Mesenchymal stem cell (in vitro differentiated cells and primary cell): ENCODE measurements around the gene FAM156A.
"Not testable (repeated sequence)": the region's sequence is repeated elsewhere in the genome, so short reads cannot be mapped to it uniquely, and the experiment has no call there.

Experiments used
- DNase-seq: peaks from one replicate; pipeline ENCODE4 v3.0.0-alpha.2; 2013
- H2AFZ ChIP-seq: one replicate; pipeline ENCODE4 v1.6.1; 2013; ENCODE audit warnings: low read depth, mild to moderate bottlenecking, control low read depth, inconsistent platforms, low read length, moderate library complexity
- H2AK5ac ChIP-seq: 2 replicates; pipeline ENCODE4 v1.6.1; 2013; ENCODE audit warnings: low read length, moderate library complexity, mild to moderate bottlenecking, inconsistent platforms; ENCODE audit not compliant: severe bottlenecking
- H2BK120ac ChIP-seq: one replicate; pipeline ENCODE4 v1.6.1; 2013; ENCODE audit warnings: low read depth, mild to moderate bottlenecking, inconsistent platforms, low read length, moderate library complexity
- H2BK12ac ChIP-seq, 2 experiments: one replicate each; pipeline ENCODE4 v1.6.1; 2013; ENCODE audit warnings: inconsistent platforms in 2 of 2, low read length in 2 of 2, mild to moderate bottlenecking in 2 of 2, moderate library complexity in 2 of 2, control low read depth in 1 of 2
- H2BK15ac ChIP-seq: one replicate; pipeline ENCODE4 v1.6.1; 2013; ENCODE audit warnings: mild to moderate bottlenecking, low read depth, inconsistent platforms; ENCODE audit not compliant: poor library complexity, severe bottlenecking
- H2BK5ac ChIP-seq: 2 replicates; pipeline ENCODE4 v1.6.1; 2013; ENCODE audit warnings: low read depth, mild to moderate bottlenecking, low read length, control low read depth, inconsistent platforms; ENCODE audit not compliant: poor library complexity, severe bottlenecking
- H3K14ac ChIP-seq, 2 experiments: one replicate each; pipeline ENCODE4 v1.6.1; 2013; ENCODE audit warnings: inconsistent platforms in 2 of 2, low read length in 2 of 2, control low read depth in 1 of 2, mild to moderate bottlenecking in 1 of 2, moderate library complexity in 1 of 2
- H3K18ac ChIP-seq, 2 experiments: one replicate each; pipeline ENCODE4 v1.6.1; 2013; ENCODE audit warnings: inconsistent platforms in 2 of 2, low read length in 2 of 2, control low read depth in 1 of 2, low read depth in 1 of 2, mild to moderate bottlenecking in 1 of 2
- H3K23ac ChIP-seq, 2 experiments: one replicate each; pipeline ENCODE4 v1.6.1; 2013; ENCODE audit warnings: inconsistent platforms in 2 of 2, low read length in 2 of 2, mild to moderate bottlenecking in 2 of 2, moderate library complexity in 2 of 2, control low read depth in 1 of 2
- H3K27ac ChIP-seq: 2 replicates; pipeline ENCODE4 v1.5.1; 2013; ENCODE audit warnings: mild to moderate bottlenecking, moderate library complexity, low read length, control low read depth, inconsistent platforms; ENCODE audit not compliant: poor library complexity, severe bottlenecking
- H3K27me3 ChIP-seq, 2 experiments: 2 replicates each; pipeline versions ENCODE4 v1.6.1 to v1.7.0; 2013; ENCODE audit warnings: low read length in 2 of 2, mild to moderate bottlenecking in 2 of 2, moderate library complexity in 2 of 2, control low read depth in 1 of 2, inconsistent platforms in 1 of 2; ENCODE audit not compliant: control insufficient read depth in 1 of 2, insufficient read depth in 1 of 2
- H3K36me3 ChIP-seq, 2 experiments: 2 replicates each; pipeline versions ENCODE4 v1.6.1 to v1.7.0; 2013; ENCODE audit warnings: low read length in 2 of 2, control low read depth in 1 of 2, inconsistent platforms in 1 of 2, low read depth in 1 of 2, mild to moderate bottlenecking in 1 of 2; ENCODE audit not compliant: insufficient read depth in 2 of 2, control insufficient read depth in 1 of 2
- H3K4ac ChIP-seq, 2 experiments: one replicate each; pipeline ENCODE4 v1.6.1; 2013; ENCODE audit warnings: inconsistent platforms in 2 of 2, low read length in 2 of 2, mild to moderate bottlenecking in 2 of 2, moderate library complexity in 2 of 2, control low read depth in 1 of 2, low read depth in 1 of 2
- H3K4me1 ChIP-seq: 2 replicates; pipeline ENCODE4 v1.6.1; 2013; ENCODE audit warnings: low read depth, low read length, control low read depth; ENCODE audit not compliant: control insufficient read depth, insufficient read depth
- H3K4me2 ChIP-seq: 2 replicates; pipeline ENCODE4 v1.6.1; 2013; ENCODE audit warnings: low read length, mild to moderate bottlenecking, inconsistent platforms; ENCODE audit not compliant: poor library complexity, severe bottlenecking
- H3K4me3 ChIP-seq, 2 experiments: 2 replicates each; pipeline versions ENCODE4 v1.5.1 to v1.7.0; 2013; ENCODE audit warnings: low read length in 2 of 2, mild to moderate bottlenecking in 2 of 2, control low read depth in 1 of 2, low read depth in 1 of 2; ENCODE audit not compliant: insufficient read depth in 1 of 2
- H3K79me1 ChIP-seq: replicated peaks from 2 replicates; pipeline ENCODE4 v1.6.1; 2013; ENCODE audit warnings: mild to moderate bottlenecking, control low read depth, low read length, inconsistent platforms; ENCODE audit not compliant: poor library complexity, severe bottlenecking
- H3K9ac ChIP-seq: 2 replicates; pipeline ENCODE4 v1.7.0; 2013; ENCODE audit warnings: mild to moderate bottlenecking, low read length, moderate library complexity
- H3K9me3 ChIP-seq: 2 replicates; pipeline ENCODE4 v1.7.0; 2013; ENCODE audit warnings: mild to moderate bottlenecking, low read length; ENCODE audit not compliant: control insufficient read depth
- H4K8ac ChIP-seq: one replicate; pipeline ENCODE4 v1.6.1; 2013; ENCODE audit warnings: inconsistent platforms, mild to moderate bottlenecking, low read length, moderate library complexity
- H4K91ac ChIP-seq: one replicate; pipeline ENCODE4 v1.6.1; 2013; ENCODE audit warnings: mild to moderate bottlenecking, low read length, inconsistent platforms
- WGBS: methylation state at CpG from one replicate; pipeline ENCODE4 v1.1.7; 2013; ENCODE audit warnings: mixed read lengths; 5-methylcytosine and 5-hydroxymethylcytosine counted together

The FAM156A gene

GRCh38 chrX:52933213-52933612, 25.1 kb downstream of the FAM156A start:
- H2BK120ac ChIP-seq, result no peak overlapping the region
- no peak overlapping the region for H3K4me3 ChIP-seq
- no peak overlapping the region for H2BK12ac ChIP-seq
- no peak overlapping the region for H2AK5ac ChIP-seq
- no peaks in the 10 kb centered on the region for H3K79me1 ChIP-seq
- no peak overlapping the region for H2BK5ac ChIP-seq
- H3K27ac ChIP-seq, result no peak overlapping the region
- no peak overlapping the region for H3K4ac ChIP-seq
- no peak overlapping the region for H4K8ac ChIP-seq
- no peaks in the 10 kb centered on the region for H3K9me3 ChIP-seq
- no peak for DNase-seq
- H2BK15ac ChIP-seq, result no peak overlapping the region
- peaks cover 0 to 4% of the 10 kb centered on the region in 2 experiments for H3K27me3 ChIP-seq
- no peak overlapping the region for H3K23ac ChIP-seq
- H3K18ac ChIP-seq, result no peak overlapping the region
- no peak overlapping the region for H2AFZ ChIP-seq
- no peak overlapping the region for H3K9ac ChIP-seq
- H4K91ac ChIP-seq, result no peak overlapping the region
- H3K4me2 ChIP-seq, result no peak overlapping the region
- H3K14ac ChIP-seq, result no peak overlapping the region
- no CpG with 5 or more reads among the region's 2 CpGs for WGBS
- H3K4me1 ChIP-seq, result peaks cover 2% of the 10 kb centered on the region
- no peaks in the 10 kb centered on the region for H3K36me3 ChIP-seq

- DNase-seq, H3K14ac ChIP-seq, H2BK15ac ChIP-seq, H2AFZ ChIP-seq, H3K79me1 ChIP-seq, H3K36me3 ChIP-seq, H3K4ac ChIP-seq, H3K4me3 ChIP-seq, H2BK120ac ChIP-seq, H2AK5ac ChIP-seq, H3K9me3 ChIP-seq, H3K4me1 ChIP-seq, H3K9ac ChIP-seq, H3K4me2 ChIP-seq, H2BK5ac ChIP-seq, H4K8ac ChIP-seq, H4K91ac ChIP-seq, H3K18ac ChIP-seq, H2BK12ac ChIP-seq, H3K23ac ChIP-seq, H3K27ac ChIP-seq: not testable (repeated sequence)
- WGBS, result 100% methylated on average over 2 of the region's 6 CpGs
- H3K27me3 ChIP-seq, result peaks cover 0 to 15% of the 10 kb centered on the region in 2 experiments
Measured at GRCh38 chrX:52930214-52930613, 28.1 kb downstream of the FAM156A start.

- Histone ChIP-seq H3K79me1 (no peaks in the 10 kb centered on the region), H3K14ac (no peak overlapping the region), H2BK15ac (no peak overlapping the region), H3K4me1 (peaks cover 2% of the 10 kb centered on the region), H2BK12ac (no peak overlapping the region), H3K4ac (no peak overlapping the region), H3K36me3 (no peaks in the 10 kb centered on the region), H3K4me3 (no peak overlapping the region), H4K91ac (no peak overlapping the region), H3K9ac (peak overlapping the region; percentile 60), H3K27me3 (peaks cover 0 to 15% of the 10 kb centered on the region in 2 experiments), H2BK5ac (no peak overlapping the region), H2BK120ac (no peak overlapping the region), H4K8ac (no peak overlapping the region), H2AK5ac (no peak overlapping the region), H2AFZ (no peak overlapping the region), H3K18ac (peak overlapping the region in 1 of 2 experiments; percentile 40), H3K4me2 (no peak overlapping the region), H3K23ac (no peak overlapping the region), H3K9me3 (no peaks in the 10 kb centered on the region), H3K27ac (peak overlapping the region; percentile 43)
- WGBS, result 22% methylated on average over 1 of the region's 4 CpGs
- DNase-seq, result peak; percentile 43
Measured at GRCh38 chrX:52923781-52924241, 34.5 kb downstream of the FAM156A start.

- not testable (repeated sequence) for H3K27ac ChIP-seq, H3K18ac ChIP-seq, H2BK5ac ChIP-seq, H3K4ac ChIP-seq, H3K4me1 ChIP-seq, H3K9me3 ChIP-seq, H3K9ac ChIP-seq, H3K4me3 ChIP-seq, H2BK15ac ChIP-seq, H2AK5ac ChIP-seq, H3K27me3 ChIP-seq, H4K91ac ChIP-seq, H3K14ac ChIP-seq, H3K4me2 ChIP-seq, H2AFZ ChIP-seq, H3K23ac ChIP-seq, H4K8ac ChIP-seq, DNase-seq, H3K79me1 ChIP-seq, H2BK120ac ChIP-seq, H3K36me3 ChIP-seq, H2BK12ac ChIP-seq
- no CpG with 5 or more reads among the region's 3 CpGs for WGBS
Measured at GRCh38 chrX:52914704-52915103, 43.6 kb downstream of the FAM156A start.
